GM12864 (cell line): ENCODE measurements around the gene FLOT2.

Experiments used
- DNase-seq: peaks from one replicate; pipeline ENCODE4 v3.0.0-alpha.2; 2011; ENCODE audit warnings: low read depth
- H3K4me3 ChIP-seq: 2 replicates; pipeline ENCODE4 v1.5.1; 2011; ENCODE audit warnings: mild to moderate bottlenecking, low read depth, low read length, control low read depth
- TF ChIP-seq, protein P1 (sequence below): IDR thresholded peaks from 2 replicates; pipeline ENCODE4 v1.5.1; 2011; ENCODE audit warnings: low read depth, mild to moderate bottlenecking, moderate library complexity, low read length, control low read depth, inconsistent platforms; ENCODE audit errors: missing control alignments

FLOT2 gene

DNA sequence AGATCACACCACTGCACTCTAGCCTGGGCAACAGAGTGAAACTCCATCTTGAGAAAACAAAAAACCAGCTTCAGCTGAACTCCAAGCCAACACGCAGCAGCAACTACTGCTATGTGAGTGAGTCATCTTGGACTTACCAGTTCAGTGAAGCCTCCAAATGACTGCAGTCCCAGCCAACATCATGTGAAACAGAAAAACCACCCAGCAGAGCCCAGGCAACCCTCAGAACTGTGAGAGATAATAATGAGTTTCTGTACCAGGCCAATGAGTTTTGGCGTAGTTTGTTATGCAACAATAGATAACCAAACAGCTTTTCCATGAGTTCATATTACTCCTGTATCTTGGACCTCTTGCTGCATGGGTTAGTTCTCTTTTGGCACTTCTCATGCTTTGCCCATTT is 30.5 kb upstream of the FLOT2 start:
- DNase-seq: no peak
- TF ChIP-seq, protein P1, sequence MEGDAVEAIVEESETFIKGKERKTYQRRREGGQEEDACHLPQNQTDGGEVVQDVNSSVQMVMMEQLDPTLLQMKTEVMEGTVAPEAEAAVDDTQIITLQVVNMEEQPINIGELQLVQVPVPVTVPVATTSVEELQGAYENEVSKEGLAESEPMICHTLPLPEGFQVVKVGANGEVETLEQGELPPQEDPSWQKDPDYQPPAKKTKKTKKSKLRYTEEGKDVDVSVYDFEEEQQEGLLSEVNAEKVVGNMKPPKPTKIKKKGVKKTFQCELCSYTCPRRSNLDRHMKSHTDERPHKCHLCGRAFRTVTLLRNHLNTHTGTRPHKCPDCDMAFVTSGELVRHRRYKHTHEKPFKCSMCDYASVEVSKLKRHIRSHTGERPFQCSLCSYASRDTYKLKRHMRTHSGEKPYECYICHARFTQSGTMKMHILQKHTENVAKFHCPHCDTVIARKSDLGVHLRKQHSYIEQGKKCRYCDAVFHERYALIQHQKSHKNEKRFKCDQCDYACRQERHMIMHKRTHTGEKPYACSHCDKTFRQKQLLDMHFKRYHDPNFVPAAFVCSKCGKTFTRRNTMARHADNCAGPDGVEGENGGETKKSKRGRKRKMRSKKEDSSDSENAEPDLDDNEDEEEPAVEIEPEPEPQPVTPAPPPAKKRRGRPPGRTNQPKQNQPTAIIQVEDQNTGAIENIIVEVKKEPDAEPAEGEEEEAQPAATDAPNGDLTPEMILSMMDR: no peak

GRCh38 chr17:28926786-28927185 is 29.3 kb upstream of the FLOT2 start:
- DNase-seq: no peak
- TF ChIP-seq, protein P1: no peak
- H3K4me3 ChIP-seq: no peak overlapping the region

More for the DNA sequence above, 30.5 kb upstream of the FLOT2 start:
- H3K4me3 ChIP-seq: no peak overlapping the region

- TF ChIP-seq, protein P1: no peak
- H3K4me3 ChIP-seq: no peak overlapping the region
- no peak for DNase-seq
Measured at GRCh38 chr17:28926366-28926765, 28.8 kb upstream of the FLOT2 start.

DNA sequence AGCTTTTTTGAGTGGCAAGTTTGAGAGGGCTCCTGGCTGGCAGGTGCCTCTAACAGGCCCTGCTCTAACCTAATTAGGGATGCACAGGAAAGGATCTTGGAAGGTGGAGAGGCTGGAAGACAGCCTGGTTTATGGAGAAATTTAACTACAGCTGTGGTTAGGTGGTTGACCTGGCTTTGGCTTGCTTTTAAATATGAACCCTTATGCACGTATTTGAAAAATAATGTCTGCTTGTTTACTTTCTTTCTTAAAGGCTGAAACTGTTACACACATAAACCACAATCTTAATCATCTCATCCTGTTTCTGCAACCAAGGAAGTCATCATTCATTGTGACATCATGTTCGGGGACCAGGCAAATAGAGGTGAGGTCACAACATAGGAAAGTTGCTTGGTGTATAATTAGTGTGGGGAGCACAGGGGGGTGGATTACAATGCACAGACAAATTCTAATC is 28.4 kb upstream of the FLOT2 start:
- TF ChIP-seq, protein P1: no peak
- DNase-seq: no peak
- H3K4me3 ChIP-seq: no peak overlapping the region

- TF ChIP-seq, protein P1: no peak
- DNase-seq: no peak
Measured at GRCh38 chr17:28920201-28920600, 22.7 kb upstream of the FLOT2 start.

DNA sequence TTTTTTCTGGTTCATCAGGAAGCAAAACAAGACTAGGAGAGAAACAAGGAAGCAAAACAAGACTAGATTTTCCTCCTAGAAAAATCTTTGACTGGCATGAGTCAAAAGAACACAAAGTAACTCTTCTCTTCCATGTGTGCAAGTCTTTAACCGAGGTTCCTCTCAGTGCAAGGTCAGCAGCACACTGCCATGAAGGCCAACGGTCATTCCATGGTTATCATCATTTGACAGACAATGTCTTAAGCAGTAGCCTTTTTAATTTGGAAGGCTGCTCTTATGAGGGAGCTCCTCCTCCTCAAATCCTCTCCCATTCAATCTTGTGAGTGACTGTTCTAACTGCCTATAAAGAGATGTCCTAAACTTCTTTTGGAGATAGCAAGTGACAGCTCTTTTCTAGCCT is 20.8 kb upstream of the FLOT2 start:
- H3K4me3 ChIP-seq: no peak overlapping the region
- DNase-seq: no peak
- TF ChIP-seq, protein P1: no peak

More at GRCh38 chr17:28920201-28920600, 22.7 kb upstream of the FLOT2 start:
- no peak overlapping the region for H3K4me3 ChIP-seq

DNA sequence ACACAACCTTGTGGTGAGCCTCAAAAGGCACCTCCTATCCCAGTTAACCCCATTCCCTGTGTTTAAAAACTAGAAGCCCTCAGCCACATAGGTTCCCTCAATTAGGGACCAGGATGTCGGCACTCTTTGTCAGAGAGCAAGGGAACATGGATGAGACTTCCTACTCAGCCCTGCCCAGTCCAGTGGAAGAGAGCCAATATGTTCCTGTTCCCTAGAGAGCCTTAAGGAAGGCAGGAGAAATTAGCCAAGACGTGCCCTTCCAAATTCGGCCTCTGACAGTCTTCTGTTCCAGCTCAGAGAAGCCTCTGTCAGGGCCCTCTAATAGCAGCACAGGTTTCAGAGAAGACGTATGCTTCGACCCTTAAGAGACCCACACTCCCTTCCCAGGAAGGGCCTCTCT is 19.9 kb upstream of the FLOT2 start:
- no peak overlapping the region for H3K4me3 ChIP-seq
- TF ChIP-seq, protein P1: no peak
- DNase-seq: no peak
